Gastroesophageal sphincter (tissue), 3 donors: ENCODE results near the gene ALLC.

Experiments
- CTCF ChIP-seq, 4 experiments: fragments of 200-600 bp in 2 of 4; fragments of 450-650 bp in 2 of 4; sonication (generic) in 1 of 4; IDR thresholded peaks; one replicate each; pipeline ENCODE4 v1.5.1; 2017 to 2019; ENCODE audit warnings: antibody characterized with exemption in 4 of 4, mild to moderate bottlenecking in 2 of 4, moderate library complexity in 2 of 4
- POLR2A ChIP-seq, 2 donors: fragments of 450-650 bp; IDR thresholded peaks; one replicate each; pipeline ENCODE4 v1.6.1; 2017; ENCODE audit warnings: antibody characterized with exemption in 2 of 2, mild to moderate bottlenecking in 2 of 2, moderate library complexity in 1 of 2
- POLR2AphosphoS5 ChIP-seq: sonication (generic); formaldehyde crosslinking; IDR thresholded peaks from one replicate; pipeline ENCODE4 v1.6.1; 2017; ENCODE audit warnings: antibody characterized with exemption

GRCh38 chr2:3667151-3667631, 9.2 kb downstream of the ALLC start:
- TF ChIP-seq CTCF (IDR thresholded peaks at IDR 0.05) (no peak), POLR2A (IDR thresholded peaks at IDR 0.05) (no peak), POLR2AphosphoS5 (no peak)
